ENCODE results near the gene MYO18A. TPM values are rescaled to one million over a fixed set of nuclear protein-coding genes. Genes with fewer than 3 reads are reported as not detected.

The MYO18A gene
- polyA plus RNA-seq, 2 donors, result 39.1 to 86.4 TPM

DNA sequence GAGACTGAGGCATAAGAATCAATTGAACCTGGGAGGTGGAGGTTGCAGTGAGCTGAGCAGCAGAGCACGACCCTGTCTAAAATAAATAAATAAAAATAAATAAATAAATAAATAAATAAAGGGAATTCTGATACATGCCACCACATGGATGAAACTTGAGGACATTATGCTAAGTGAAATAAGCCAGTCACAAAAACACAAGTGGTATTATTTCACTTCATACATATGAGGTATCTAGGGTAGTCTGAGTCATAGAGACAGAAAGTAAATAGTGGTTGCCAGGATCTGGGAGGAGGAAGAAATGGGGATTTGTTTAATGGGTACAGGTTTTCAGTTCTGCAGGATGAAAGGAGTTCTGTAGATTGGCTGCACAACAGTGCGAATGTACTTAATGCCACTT, 120.9 kb downstream of the MYO18A start:
- Histone ChIP-seq H3K4me3 (ENCODE audit: low read depth in 1 of 2, low read length in 2 of 2) (no peak overlapping the region), H3K4me1 (ENCODE audit: control insufficient read depth in 2 of 2, insufficient read depth in 2 of 2, low read length in 1 of 2) (peaks cover 0 to 2% of the 10 kb centered on the region in 2 donors), H3K27me3 (ENCODE audit: control insufficient read depth in 1 of 2, insufficient read depth in 2 of 2, low read length in 2 of 2) (no peaks in the 10 kb centered on the region), H3K27ac (ENCODE audit: low read depth in 2 of 2, low read length in 1 of 2) (no peak overlapping the region), H3K36me3 (ENCODE audit: control insufficient read depth in 2 of 2, insufficient read depth in 2 of 2, low read length in 1 of 2) (no peaks in the 10 kb centered on the region), H3K9me3 (ENCODE audit: control insufficient read depth in 2 of 2, insufficient read depth in 1 of 2, low read depth in 1 of 2, low read length in 1 of 2) (no peaks in the 10 kb centered on the region)
- 53 to 76% methylated on average over 2 of the region's 2 CpGs for WGBS, 2 donors

DNA sequence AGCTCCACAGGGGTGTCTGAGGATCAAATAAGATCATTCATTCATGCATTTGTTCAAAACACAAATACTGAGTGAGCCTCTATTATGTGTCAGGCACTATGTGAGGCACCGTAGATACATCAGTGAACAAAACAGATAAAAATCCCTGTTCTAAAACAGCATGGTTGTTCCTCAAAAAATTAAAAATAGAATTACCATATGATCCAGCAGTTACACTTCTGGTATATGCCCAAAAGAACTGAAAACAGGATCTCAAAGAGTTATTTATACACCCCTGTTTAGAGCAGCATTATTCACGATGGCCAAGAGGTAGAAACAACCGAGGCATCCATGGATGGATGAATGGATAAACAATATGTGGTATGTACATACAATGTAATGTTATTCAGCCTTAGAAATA, 121.8 kb downstream of the MYO18A start:
- no peak overlapping the region for H3K27ac ChIP-seq (ENCODE audit: low read depth in 2 of 2, low read length in 1 of 2)
- H3K27me3 ChIP-seq (ENCODE audit: control insufficient read depth in 1 of 2, insufficient read depth in 2 of 2, low read length in 2 of 2), result no peaks in the 10 kb centered on the region
- no peak overlapping the region for H3K4me3 ChIP-seq (ENCODE audit: low read depth in 1 of 2, low read length in 2 of 2)
- H3K36me3 ChIP-seq (ENCODE audit: control insufficient read depth in 2 of 2, insufficient read depth in 2 of 2, low read length in 1 of 2), result no peaks in the 10 kb centered on the region
- H3K9me3 ChIP-seq (ENCODE audit: control insufficient read depth in 2 of 2, insufficient read depth in 1 of 2, low read depth in 1 of 2, low read length in 1 of 2), result no peaks in the 10 kb centered on the region
- WGBS, 2 donors, result 85 to 91% methylated on average over 3 of the region's 3 CpGs
- H3K4me1 ChIP-seq (ENCODE audit: control insufficient read depth in 2 of 2, insufficient read depth in 2 of 2, low read length in 1 of 2), result peaks cover 0 to 2% of the 10 kb centered on the region in 2 donors

- WGBS, 2 donors, result 67 to 75% methylated on average over 4 of the region's 4 CpGs
These were observed 122.8 kb downstream of the MYO18A start for GRCh38 chr17:29057361-29057760.

DNA sequence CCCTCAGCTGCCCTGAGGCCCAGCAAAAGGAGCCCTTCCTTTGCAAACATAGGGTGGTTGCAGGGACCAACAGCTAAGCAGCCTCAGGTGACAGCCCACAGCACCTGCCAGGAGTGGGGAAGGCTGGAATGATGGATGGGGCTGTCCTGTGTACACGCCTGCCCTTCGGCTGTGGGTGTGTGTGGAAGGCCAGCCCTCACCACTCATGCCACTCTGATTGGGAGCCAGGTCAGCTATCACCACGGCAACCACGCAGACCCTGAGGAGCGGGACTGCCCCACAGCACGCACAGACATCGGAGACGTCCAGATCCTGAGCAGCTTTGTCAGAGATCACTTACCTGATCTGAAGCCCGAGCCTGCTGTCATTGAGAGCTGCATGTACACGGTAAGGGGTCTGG, 125.4 kb downstream of the MYO18A start:
- Histone ChIP-seq H3K27ac (ENCODE audit: low read depth in 2 of 2, low read length in 1 of 2) (no peak overlapping the region), H3K4me1 (ENCODE audit: control insufficient read depth in 2 of 2, insufficient read depth in 2 of 2, low read length in 1 of 2) (no peaks in the 10 kb centered on the region), H3K36me3 (ENCODE audit: control insufficient read depth in 2 of 2, insufficient read depth in 2 of 2, low read length in 1 of 2) (no peaks in the 10 kb centered on the region), H3K9me3 (ENCODE audit: control insufficient read depth in 2 of 2, insufficient read depth in 1 of 2, low read depth in 1 of 2, low read length in 1 of 2) (no peaks in the 10 kb centered on the region), H3K4me3 (ENCODE audit: low read depth in 1 of 2, low read length in 2 of 2) (no peak overlapping the region), H3K27me3 (ENCODE audit: control insufficient read depth in 1 of 2, insufficient read depth in 2 of 2, low read length in 2 of 2) (no peaks in the 10 kb centered on the region)
- 71 to 76% methylated on average over 10 of the region's 10 CpGs for WGBS, 2 donors

More at GRCh38 chr17:29057361-29057760, 122.8 kb downstream of the MYO18A start:
- Histone ChIP-seq H3K27me3 (ENCODE audit: control insufficient read depth in 1 of 2, insufficient read depth in 2 of 2, low read length in 2 of 2) (no peaks in the 10 kb centered on the region), H3K4me1 (ENCODE audit: control insufficient read depth in 2 of 2, insufficient read depth in 2 of 2, low read length in 1 of 2) (peaks cover 0 to 2% of the 10 kb centered on the region in 2 donors), H3K9me3 (ENCODE audit: control insufficient read depth in 2 of 2, insufficient read depth in 1 of 2, low read depth in 1 of 2, low read length in 1 of 2) (no peaks in the 10 kb centered on the region), H3K36me3 (ENCODE audit: control insufficient read depth in 2 of 2, insufficient read depth in 2 of 2, low read length in 1 of 2) (no peaks in the 10 kb centered on the region), H3K4me3 (ENCODE audit: low read depth in 1 of 2, low read length in 2 of 2) (no peak overlapping the region), H3K27ac (ENCODE audit: low read depth in 2 of 2, low read length in 1 of 2) (no peak overlapping the region)

DNA sequence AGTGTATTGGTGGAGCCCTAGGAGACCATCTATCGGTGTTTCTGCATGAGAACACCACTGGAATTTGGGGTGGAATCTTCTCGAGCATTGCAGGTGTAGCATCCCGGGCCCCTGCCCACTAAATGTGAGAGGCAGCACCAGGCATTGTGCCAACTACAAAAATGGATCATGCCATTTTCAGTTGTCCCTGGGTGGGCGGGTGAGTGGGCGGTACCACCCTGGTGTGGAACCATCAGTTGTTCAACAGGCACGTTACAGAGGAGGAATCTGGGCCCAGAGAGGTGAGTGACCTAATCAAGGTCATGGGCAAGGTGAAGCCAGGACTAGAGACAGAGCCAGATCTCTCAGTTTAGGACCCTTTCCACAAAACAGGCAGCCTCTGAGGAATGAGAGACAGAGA, 128.5 kb downstream of the MYO18A start:
- H3K9me3 ChIP-seq (ENCODE audit: control insufficient read depth in 2 of 2, insufficient read depth in 1 of 2, low read depth in 1 of 2, low read length in 1 of 2), result no peaks in the 10 kb centered on the region
- H3K36me3 ChIP-seq (ENCODE audit: control insufficient read depth in 2 of 2, insufficient read depth in 2 of 2, low read length in 1 of 2), result no peaks in the 10 kb centered on the region
- no peak overlapping the region for H3K27ac ChIP-seq (ENCODE audit: low read depth in 2 of 2, low read length in 1 of 2)
- no peak overlapping the region for H3K4me3 ChIP-seq (ENCODE audit: low read depth in 1 of 2, low read length in 2 of 2)
- WGBS, 2 donors, result 80% methylated on average over 6 of the region's 6 CpGs
- H3K27me3 ChIP-seq (ENCODE audit: control insufficient read depth in 1 of 2, insufficient read depth in 2 of 2, low read length in 2 of 2), result no peaks in the 10 kb centered on the region
- no peaks in the 10 kb centered on the region for H3K4me1 ChIP-seq (ENCODE audit: control insufficient read depth in 2 of 2, insufficient read depth in 2 of 2, low read length in 1 of 2)

- Histone ChIP-seq H3K9me3 (ENCODE audit: control insufficient read depth in 2 of 2, insufficient read depth in 1 of 2, low read depth in 1 of 2, low read length in 1 of 2) (no peaks in the 10 kb centered on the region), H3K27me3 (ENCODE audit: control insufficient read depth in 1 of 2, insufficient read depth in 2 of 2, low read length in 2 of 2) (no peaks in the 10 kb centered on the region), H3K36me3 (ENCODE audit: control insufficient read depth in 2 of 2, insufficient read depth in 2 of 2, low read length in 1 of 2) (no peaks in the 10 kb centered on the region), H3K27ac (ENCODE audit: low read depth in 2 of 2, low read length in 1 of 2) (no peak overlapping the region), H3K4me3 (ENCODE audit: low read depth in 1 of 2, low read length in 2 of 2) (no peak overlapping the region), H3K4me1 (ENCODE audit: control insufficient read depth in 2 of 2, insufficient read depth in 2 of 2, low read length in 1 of 2) (no peaks in the 10 kb centered on the region)
- 86 to 90% methylated on average over 12 of the region's 12 CpGs for WGBS, 2 donors
These were observed 129.0 kb downstream of the MYO18A start for GRCh38 chr17:29051194-29051593.

DNA sequence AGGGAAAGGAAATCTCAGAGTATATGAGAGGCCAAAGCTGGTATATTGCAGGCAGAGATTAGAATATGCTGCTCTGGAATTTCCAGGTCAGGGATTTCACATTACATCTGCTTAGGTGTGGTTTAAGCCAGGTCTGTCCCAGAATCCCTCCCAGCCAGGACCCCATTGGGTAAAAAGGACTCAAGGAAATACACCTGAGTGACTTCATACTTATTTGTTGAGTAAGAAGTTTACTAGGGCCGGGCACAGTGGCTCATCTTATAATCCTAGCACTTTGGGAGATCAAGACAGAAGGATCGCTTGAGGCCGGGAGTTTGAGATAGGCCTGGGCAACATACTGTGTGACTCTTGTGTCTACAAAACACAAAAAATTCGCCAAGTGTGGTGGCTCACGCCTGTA, 130.0 kb downstream of the MYO18A start:
- Histone ChIP-seq H3K4me1 (ENCODE audit: control insufficient read depth in 2 of 2, insufficient read depth in 2 of 2, low read length in 1 of 2) (no peaks in the 10 kb centered on the region), H3K36me3 (ENCODE audit: control insufficient read depth in 2 of 2, insufficient read depth in 2 of 2, low read length in 1 of 2) (no peaks in the 10 kb centered on the region), H3K4me3 (ENCODE audit: low read depth in 1 of 2, low read length in 2 of 2) (no peak overlapping the region), H3K27ac (ENCODE audit: low read depth in 2 of 2, low read length in 1 of 2) (no peak overlapping the region), H3K9me3 (ENCODE audit: control insufficient read depth in 2 of 2, insufficient read depth in 1 of 2, low read depth in 1 of 2, low read length in 1 of 2) (no peaks in the 10 kb centered on the region), H3K27me3 (ENCODE audit: control insufficient read depth in 1 of 2, insufficient read depth in 2 of 2, low read length in 2 of 2) (no peaks in the 10 kb centered on the region)
- WGBS, 2 donors, result 85 to 88% methylated on average over 5 of the region's 5 CpGs

DNA sequence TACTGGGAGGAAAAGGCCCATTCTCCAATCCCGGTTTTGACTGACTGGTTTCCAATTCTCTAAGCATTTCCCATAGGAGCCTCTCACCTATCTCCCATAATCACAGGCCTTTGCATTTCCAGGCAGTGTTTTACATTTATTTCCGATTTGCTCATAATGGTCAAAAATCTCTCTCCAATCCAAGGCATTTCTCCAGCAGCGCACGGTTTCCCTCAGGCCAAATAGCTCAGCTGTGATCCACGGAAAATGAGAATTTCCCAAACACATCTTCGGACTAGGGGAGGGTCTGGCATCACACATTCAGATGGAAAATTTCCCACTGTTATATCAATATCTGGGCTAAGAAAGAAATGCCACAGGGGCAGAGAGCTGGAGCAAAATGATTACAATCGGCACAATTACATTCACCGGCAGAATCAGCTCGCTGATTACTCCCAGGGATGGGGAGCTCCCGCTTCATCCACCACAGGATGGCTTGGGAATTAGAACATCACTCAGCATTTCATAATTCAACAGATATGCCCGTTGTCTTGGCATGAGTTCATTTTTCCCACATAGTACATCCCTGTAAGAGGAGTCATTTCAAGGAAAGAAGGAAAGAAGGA, 130.6 kb downstream of the MYO18A start:
- H3K36me3 ChIP-seq (ENCODE audit: control insufficient read depth in 2 of 2, insufficient read depth in 2 of 2, low read length in 1 of 2), result no peaks in the 10 kb centered on the region

GRCh38 chr17:29048440-29049368, 131.5 kb downstream of the MYO18A start:
- 55 to 60% methylated on average over 10 of the region's 10 CpGs for WGBS, 2 donors
- H3K9me3 ChIP-seq (ENCODE audit: control insufficient read depth in 2 of 2, insufficient read depth in 1 of 2, low read depth in 1 of 2, low read length in 1 of 2), result no peaks in the 10 kb centered on the region
- no peak overlapping the region for H3K4me3 ChIP-seq (ENCODE audit: low read depth in 1 of 2, low read length in 2 of 2)
- no peaks in the 10 kb centered on the region for H3K4me1 ChIP-seq (ENCODE audit: control insufficient read depth in 2 of 2, insufficient read depth in 2 of 2, low read length in 1 of 2)
- H3K27ac ChIP-seq (ENCODE audit: low read depth in 2 of 2, low read length in 1 of 2), result no peak overlapping the region
- no peaks in the 10 kb centered on the region for H3K27me3 ChIP-seq (ENCODE audit: control insufficient read depth in 1 of 2, insufficient read depth in 2 of 2, low read length in 2 of 2)
- no peaks in the 10 kb centered on the region for H3K36me3 ChIP-seq (ENCODE audit: control insufficient read depth in 2 of 2, insufficient read depth in 2 of 2, low read length in 1 of 2)

More for the DNA sequence above, 130.6 kb downstream of the MYO18A start:
- Histone ChIP-seq H3K27ac (ENCODE audit: low read depth in 2 of 2, low read length in 1 of 2) (no peak overlapping the region), H3K9me3 (ENCODE audit: control insufficient read depth in 2 of 2, insufficient read depth in 1 of 2, low read depth in 1 of 2, low read length in 1 of 2) (no peaks in the 10 kb centered on the region), H3K4me3 (ENCODE audit: low read depth in 1 of 2, low read length in 2 of 2) (no peak overlapping the region), H3K27me3 (ENCODE audit: control insufficient read depth in 1 of 2, insufficient read depth in 2 of 2, low read length in 2 of 2) (no peaks in the 10 kb centered on the region), H3K4me1 (ENCODE audit: control insufficient read depth in 2 of 2, insufficient read depth in 2 of 2, low read length in 1 of 2) (no peaks in the 10 kb centered on the region)
- WGBS, 2 donors, result 86 to 87% methylated on average over 11 of the region's 11 CpGs

Measured in esophagus (tissue), 2 donors.